Measurements from ENCODE around the gene SCYGR2.

The SCYGR2 gene

DNA sequence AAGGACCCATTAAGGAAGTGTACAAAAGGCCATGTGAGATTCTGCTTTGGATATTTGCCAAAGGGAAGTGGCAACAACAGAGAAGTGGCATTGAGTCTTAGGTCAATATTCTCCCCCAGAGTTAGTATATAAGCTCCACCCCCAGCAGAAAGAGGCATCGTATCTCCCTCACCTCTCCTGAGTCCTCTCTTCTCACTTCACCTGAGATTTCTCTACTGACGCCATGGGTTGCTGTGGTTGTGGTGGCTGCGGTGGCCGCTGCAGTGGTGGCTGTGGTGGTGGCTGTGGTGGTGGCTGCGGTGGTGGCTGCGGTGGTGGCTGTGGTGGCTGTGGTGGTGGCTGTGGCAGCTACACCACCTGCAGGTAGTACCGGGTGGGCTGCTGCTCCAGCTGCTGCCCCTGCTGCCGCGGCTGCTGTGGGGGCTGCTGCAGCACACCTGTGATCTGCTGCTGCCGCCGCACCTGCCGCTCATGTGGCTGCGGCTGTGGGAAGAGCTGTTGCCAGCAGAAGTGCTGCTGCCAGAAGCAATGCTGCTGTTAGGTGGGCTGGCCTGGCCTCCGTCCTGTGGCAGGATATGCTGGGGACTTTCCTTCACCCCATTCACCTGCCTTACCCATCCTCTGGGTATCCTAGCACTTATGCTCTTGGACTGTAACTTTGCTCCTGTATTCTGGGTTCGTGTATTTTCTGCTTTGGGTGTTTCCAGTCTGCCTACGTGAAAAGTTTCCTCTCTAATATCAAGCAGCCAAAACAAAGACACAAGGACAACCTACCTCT is 10.1 kb downstream of the SCYGR2 start:
- no peak overlapping the region for H3K4me3 ChIP-seq (replicated peaks in 1 of 2; ENCODE audit: low read depth in 2 of 2, low read length in 2 of 2)
- DNase-seq (ENCODE audit: low read depth in 2 of 2): no peak
- no peak for TF ChIP-seq CTCF (IDR thresholded peaks at IDR 0.05; ENCODE audit: low read depth, low read length)

DNA sequence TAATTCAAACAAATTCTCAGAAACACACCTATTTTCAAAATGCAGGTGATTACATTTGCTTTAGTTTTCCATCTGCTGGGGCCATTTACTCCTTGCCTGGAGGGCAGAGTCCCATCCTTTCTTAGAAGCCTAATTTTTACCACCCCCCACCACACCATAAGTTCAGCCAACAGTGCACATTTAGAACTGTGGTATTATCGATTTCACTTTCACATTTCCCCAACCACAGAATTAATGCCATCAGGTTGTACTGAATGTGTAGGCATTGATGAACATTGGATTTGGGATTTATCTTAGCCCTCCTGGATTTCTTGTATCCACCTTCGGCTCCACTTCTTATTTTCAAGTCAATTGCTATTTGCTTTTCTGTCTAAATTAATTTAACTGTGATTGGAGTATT is 11.4 kb downstream of the SCYGR2 start:
- TF ChIP-seq CTCF (IDR thresholded peaks at IDR 0.05; ENCODE audit: low read depth, low read length): no peak
- DNase-seq (ENCODE audit: low read depth in 2 of 2): no peak
- H3K4me3 ChIP-seq (replicated peaks in 1 of 2; ENCODE audit: low read depth in 2 of 2, low read length in 2 of 2): no peak overlapping the region

DNA sequence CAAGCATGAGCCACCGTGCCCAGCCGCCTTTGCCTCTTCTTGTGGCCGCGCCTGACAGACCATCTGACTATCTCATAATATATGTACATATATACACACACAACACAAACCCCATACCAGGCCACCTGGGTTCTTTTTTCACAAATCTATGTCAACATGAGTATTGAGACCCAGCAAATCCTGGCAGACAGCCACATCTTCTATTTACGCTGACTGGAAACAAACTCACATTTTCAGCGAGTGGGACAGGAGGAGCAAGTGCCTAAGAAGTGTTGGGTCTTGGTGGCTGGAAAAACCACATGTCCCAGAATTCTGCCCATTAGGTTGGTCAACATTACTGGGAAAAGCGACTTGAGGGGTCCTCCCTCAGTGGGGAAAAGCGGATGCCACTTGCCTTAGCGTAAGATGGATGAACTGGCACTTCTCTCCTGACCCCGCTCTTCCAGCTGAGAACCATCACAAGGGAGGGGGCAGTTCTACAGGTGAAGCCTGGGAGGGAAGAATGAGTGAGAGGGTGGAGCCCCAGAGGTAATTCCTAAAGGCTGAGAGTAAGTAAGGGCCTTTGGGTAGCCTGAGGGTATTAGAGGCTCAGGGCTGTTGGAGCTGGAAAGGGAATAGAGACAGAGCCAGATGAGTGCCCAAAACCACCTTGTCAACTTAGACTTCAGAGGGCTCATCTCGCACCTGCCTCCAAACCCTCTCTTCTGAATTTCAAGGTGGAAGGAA is 14.0 kb downstream of the SCYGR2 start:
- no peak for TF ChIP-seq CTCF (IDR thresholded peaks at IDR 0.05; ENCODE audit: low read depth, low read length)
- no peak for DNase-seq (ENCODE audit: low read depth in 2 of 2)
- no peak overlapping the region for H3K4me3 ChIP-seq (replicated peaks in 1 of 2; ENCODE audit: low read depth in 2 of 2, low read length in 2 of 2)

DNA sequence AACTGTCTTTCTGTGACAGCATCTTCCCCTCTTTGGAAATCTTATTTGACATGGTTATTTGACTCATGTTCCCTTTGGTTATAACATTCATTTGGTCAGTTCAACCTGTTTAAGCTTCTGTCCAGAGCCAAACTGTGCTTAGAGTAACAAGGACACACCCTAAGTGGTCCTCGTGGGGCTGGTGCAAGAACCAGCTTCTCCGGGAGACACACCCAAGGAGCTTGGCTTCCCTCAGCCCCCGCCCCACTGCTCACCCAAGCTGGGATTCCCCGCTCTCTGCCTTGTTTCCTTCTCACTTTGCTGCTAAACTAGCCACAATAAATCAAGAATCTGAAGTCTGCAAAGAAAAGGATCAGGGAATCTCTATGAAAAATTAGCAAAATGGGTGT is 14.6 kb downstream of the SCYGR2 start:
- H3K4me3 ChIP-seq (replicated peaks in 1 of 2; ENCODE audit: low read depth in 2 of 2, low read length in 2 of 2): no peak overlapping the region
- DNase-seq (ENCODE audit: low read depth in 2 of 2): no peak
- TF ChIP-seq CTCF (IDR thresholded peaks at IDR 0.05; ENCODE audit: low read depth, low read length): no peak

- TF ChIP-seq CTCF (IDR thresholded peaks at IDR 0.05; ENCODE audit: low read depth, low read length): no peak
- H3K4me3 ChIP-seq (replicated peaks in 1 of 2; ENCODE audit: low read depth in 2 of 2, low read length in 2 of 2): no peak overlapping the region
- no peak for DNase-seq (ENCODE audit: low read depth in 2 of 2)
Measured at GRCh38 chr2:227614246-227614645, 15.6 kb downstream of the SCYGR2 start.

DNA sequence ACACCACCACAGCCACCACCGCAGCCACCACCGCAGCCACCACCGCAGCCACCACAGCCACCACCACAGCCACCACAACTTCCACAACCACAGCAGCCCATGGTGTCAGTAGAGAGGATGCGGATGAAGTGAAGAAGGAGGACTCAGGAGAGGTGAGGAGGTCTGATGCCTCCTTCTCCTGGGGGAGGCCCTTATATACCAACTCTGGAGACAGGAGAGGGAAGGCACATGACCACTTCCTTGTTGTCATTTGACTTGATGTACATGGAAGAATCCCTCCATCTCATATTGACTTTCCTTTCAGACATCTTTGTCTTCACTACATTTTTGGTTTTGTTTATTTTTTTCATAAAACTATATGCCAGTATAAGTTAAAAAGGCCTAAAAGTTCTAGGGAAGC is 16.0 kb downstream of the SCYGR2 start, which contains the start of gene SCYGR3:
SCYGR3 (minus strand) TSS at position 101 of the 400 bp plus-strand sequence; CDS start at position 101, 0 bp downstream.
- TF ChIP-seq CTCF (IDR thresholded peaks at IDR 0.05; ENCODE audit: low read depth, low read length): no peak
- DNase-seq (ENCODE audit: low read depth in 2 of 2): no peak
- H3K4me3 ChIP-seq (replicated peaks in 1 of 2; ENCODE audit: low read depth in 2 of 2, low read length in 2 of 2): no peak within 1 kb of the TSS
